IPS-NIHi7 (cell line): Measurements from ENCODE around the gene RNF141.

ENCODE experiments used
- DNase-seq: peaks from one replicate; pipeline ENCODE4 v3.0.0; 2012; ENCODE audit warnings: mixed read lengths; ENCODE audit errors: extremely low spot score

The RNF141 gene

DNA sequence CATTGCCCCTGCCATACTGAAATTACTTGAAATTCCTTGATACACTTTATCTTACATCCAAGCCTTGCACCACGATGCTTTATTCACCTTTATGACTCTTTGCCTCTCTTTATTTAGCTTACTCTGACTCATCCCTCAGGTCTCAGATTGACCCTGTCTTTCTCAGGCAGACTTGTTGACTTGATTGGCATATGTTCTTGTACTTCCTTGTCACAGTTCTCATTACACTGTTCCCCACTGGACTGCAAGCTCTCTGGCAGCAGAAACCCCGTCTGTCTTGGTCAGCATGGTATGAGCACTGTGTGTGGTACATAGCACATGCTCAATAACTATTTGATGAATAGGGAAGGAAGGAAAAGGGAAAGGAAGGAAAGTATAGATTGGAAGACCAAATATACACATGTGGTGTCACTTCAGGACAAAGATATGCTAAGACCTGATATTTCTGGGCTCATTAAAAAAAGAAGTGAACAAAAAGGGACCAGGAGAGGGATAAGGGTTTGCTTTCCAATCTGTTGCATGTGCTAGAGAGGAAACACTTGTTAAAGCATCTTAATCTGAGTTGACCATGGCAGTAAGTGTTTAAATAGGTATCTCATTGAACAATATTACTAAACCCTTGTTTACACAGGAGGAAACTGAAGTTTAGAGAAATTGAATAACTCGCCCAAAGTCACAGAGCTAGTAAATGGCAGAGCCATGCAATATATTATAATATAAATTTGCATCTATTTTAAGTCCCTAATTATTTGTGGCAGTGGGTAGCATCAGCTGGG lies 20.2 kb upstream of the RNF141 start:
- DNase-seq: no peak

DNA sequence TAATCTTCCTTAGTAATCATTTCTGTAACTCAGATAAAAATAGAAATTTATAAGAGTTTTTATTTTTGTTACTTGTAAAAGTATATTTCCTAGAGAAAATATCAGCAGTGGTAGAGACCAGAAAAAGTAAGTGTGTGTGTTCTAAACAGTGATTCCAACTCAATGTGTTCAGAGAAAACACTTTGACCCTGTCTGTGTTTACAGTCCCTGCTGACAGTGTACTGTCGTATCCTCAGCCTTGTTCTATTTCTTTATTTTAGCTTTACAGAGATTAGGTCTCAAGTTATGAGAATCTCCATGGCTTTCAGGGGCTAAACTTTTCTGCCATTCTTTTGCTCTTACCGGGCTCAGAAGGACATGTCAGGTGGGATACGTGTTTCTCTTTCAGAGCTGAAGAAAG lies 17.3 kb upstream of the RNF141 start:
- no peak for DNase-seq

DNA sequence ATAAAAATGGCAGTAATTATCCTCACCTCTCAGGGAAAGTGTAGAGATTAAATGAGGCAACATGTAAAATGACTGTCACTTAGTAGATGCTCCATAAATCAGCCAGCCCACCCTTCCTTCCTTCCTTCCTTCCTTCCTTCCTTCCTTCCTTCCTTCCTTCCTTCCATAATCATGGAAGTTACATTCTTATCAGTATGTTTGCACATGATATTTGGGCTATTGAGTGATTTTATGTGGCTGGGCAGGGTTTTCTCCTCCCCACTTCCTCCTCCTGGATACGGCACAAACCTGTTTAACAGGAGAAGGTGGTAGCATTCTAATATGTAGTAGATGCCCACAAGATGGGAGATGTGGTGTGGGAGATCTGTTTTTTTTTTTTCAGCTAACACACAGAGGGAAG lies 15.6 kb upstream of the RNF141 start:
- no peak for DNase-seq

DNA sequence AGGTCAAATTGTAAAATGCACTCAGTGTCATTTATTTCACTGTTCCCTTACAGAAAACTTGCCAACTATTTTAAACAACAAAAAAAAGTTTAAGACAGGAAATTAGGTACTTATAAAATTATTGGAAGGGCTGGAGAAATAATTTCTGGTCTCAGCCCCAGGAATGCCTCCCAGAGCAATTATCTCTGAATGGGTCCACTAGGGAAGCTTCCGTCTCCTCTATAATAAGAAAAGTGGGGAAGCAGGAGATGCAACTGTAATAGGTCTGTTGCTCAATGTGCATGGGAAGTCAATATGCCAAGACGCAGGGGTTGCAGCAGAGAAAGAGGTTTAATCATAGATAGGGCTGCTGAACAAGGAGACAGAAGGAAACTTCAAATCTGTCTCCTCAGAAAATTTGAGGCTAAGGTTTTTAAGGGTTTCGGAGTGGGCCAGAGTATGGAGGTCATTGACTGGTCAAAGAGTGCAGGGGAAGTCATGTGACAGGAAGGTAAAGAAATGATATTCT lies 10.9 kb upstream of the RNF141 start:
- DNase-seq: no peak

DNA sequence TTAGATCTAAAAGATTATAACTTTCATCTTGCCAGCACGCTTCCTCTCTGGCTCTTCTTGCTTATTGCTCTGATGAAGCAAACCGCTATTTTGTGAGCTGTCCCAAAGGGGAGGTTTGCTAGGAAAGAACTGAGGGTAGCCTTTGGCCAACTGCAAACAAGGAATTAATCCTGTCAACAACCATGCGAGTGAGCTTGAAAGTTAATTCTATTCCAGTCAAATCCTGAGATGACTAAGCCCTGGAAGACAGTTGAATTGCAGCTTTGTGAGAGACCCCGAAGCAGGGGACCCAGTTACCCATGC lies 10.3 kb upstream of the RNF141 start:
- no peak for DNase-seq

DNA sequence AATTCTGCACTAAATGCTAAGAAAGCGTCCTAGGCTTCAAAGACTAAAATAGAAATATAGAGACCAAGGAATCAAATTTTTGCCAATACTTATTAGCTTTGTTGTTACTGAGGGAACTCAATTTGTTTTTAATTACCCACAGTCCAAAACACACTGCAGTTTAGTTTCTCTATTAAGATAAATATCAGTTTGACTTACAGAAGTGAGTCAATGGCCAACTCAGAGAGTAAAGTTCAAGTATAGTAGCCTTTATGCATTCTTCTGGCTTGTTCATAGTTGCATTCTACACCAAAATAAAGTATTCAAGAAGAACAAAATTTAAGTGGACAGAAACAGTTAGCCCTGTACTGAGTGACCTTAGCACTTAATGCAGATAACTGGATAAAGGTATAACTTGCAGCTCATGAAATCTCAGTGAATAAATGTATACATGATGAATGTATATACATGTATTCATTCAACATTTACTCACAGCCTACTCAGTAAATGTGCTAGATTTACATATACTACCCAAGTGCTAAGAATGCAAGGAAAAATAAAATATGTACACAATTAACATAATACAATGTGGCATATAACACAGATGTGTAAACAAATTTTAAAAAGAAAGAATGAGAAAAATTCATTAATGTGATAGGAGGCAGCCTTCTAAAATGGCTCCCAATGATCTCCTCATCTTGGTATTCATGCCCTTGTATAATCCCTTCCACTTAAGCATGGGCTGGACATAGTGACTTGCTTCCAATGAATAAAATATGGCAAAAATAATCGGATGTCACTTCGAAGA lies 9.7 kb upstream of the RNF141 start:
- DNase-seq: no peak

DNA sequence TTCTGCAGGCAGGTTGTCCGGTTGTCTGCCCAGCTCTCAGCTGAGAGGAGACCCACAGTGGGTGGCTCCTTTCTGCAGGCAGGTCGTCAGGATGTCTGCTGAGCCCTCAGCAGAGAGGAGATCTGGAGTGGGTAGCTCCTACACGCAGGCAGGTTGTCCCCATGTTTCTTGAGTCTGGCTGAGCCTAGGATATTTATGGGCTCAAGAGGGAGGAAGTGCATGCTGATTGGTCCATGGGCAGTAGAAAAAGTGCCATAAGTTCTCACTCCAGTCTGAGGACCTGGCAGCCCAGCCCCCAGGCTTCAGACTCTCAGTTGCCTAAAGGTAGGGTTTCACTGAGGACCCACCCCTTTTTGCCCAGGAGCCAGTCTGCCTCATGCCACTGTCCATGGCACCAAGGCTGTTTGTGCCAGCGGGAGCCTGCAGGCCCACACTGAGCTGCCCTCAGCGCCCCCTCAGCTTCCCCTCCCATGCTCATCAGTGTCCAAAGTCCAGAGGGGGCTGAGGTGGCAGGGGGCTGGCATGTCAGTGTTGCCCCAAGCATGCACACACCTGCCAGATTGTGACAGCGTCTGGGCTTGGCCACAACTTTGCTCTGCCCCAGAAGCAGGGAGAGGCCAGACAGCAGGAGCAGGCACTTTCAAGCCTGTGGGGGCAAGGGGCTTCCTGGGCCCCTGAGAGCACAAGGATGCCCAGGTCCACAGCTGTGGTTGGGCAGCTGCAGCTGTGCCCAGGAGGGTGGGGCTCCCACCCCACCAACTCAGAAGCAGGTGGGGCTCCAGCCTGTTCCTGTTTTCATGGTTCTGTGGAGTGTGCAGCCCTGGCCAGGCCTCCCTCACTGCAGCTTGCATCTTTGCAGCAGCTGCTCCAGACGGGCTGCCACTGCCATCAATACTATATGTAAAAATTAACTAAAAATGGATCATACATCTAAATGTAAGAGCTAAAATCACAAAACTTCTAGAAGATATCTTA lies 3.8 kb upstream of the RNF141 start:
- no peak for DNase-seq

DNA sequence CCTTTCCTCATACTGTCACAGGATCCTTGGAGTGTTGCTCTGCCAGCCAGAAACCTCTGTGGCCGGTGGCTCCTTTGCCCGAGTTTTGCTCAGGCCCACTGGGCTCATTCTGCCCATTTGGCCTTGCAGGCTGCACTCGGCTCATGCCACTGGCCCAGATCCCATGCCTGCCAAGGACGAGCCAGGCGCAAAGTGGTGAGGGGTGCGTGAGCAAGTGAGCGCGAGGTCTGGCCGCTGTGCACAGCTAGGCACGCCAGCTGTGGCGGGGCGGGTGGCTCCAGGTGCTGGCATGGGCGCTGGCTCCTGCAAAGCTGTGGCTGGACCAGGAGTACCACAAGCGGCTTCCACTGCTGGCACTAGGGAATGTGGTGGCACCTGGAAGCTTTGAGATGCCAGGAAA lies 2.8 kb upstream of the RNF141 start:
- DNase-seq: no peak

DNA sequence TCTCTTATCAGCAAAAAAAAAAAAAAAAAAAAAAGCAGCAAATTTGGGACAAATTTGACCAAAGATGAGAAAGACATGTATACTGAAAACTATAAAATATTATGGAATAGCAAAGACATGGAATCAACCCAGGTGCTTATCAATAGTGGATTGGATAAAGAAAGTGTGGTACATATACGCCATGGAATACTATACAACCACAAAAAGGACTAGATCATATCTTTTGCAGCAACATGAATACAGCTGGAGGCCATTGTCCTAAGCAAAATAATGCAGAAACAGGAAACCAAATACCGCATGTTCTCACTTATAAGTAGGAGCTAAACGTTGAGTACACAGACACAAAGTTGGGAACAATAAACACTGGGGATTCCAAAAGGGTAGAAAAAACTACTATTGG lies 1.8 kb upstream of the RNF141 start:
- no peak for DNase-seq

DNA sequence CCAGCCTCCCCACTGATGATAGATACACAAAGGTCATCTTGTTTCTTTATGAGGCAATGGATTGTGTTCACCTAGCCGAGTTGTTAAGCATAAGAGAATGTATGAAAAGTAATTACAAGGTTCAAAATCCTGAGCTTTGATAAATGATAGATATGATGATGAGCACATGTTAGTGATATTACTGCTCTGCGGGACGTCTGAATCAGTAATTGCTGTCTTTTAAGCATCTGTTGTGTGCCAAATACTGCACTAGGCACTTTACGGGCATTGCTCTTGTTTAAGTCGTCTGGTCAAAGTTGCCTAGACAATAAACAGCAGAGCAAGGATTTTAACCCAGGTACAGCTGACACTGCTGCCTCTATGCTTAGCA lies 559 bp upstream of the RNF141 start:
- no peak for DNase-seq

DNA sequence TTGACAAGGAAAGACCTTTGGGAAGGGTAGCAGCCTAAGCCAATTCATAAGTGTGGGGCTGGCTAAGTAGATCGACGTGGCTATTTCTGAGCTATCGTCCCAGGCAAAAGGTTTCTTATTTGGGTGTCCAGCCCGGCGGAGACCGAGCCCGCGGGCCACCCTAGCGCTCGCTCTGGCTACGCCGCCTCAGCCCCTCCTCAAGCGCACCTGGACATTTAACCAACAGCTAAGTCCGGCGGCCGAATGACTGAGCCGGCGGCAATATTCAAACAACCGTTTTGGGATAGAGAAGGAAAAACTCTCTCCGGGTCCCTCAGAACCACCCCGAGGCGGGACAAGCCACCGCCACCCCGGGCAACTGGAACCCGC lies 457 bp downstream of the RNF141 start:
- DNase-seq: peak; percentile 46

DNA sequence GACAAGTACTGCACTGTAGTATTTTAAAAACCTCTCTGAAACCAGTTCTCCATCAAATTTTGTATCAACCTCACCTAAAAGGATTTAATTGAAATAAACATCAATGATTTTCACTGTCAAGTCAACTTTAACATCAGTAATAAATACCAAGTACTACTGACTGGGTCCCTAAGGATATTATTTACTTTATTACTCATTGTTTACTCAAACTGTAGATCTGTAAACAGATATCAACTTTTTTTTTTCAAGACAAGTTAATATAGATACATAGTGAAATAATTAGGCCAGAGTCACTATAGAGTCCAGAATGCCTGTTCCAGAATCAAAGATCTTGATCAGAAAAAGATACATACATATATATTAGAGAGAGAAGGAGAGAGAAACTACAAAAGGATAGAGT lies 1.6 kb downstream of the RNF141 start:
- DNase-seq: no peak

DNA sequence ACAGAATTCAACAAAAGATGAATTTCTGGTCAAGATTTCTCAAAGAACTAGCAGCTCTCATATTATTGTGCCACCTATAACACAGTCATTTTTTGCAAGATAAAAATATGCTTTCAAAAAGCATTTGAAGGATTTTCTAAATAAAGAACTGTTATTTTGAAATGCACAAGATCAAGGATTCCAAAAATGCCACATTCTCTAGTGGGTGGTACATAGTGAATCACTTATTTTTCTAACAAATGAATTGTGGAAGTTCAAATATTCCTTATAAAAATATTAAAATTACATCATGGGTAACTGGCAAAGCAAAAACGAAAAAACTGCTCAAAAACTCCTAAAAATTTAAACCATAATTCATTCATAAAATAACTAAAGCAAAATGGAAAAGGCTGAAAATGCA lies 2.1 kb downstream of the RNF141 start:
- no peak for DNase-seq

DNA sequence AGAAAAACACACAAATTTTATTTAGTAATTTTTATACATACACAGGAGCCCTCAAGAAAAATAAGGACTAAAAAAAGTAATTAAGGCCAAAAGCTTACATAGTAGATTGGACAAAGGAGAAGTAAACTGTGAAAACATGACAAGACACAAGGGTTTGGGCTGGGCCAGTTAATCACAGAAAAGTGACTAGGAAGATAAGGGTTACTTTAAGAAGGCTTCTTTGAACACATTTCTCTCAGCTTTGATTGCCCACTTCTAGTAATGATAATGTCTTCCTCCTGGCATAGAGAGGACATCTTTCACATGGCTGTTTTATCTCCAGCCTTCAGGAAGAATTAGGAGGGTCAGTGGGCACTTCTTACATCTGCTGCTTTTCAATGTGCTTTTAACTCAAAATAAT lies 3.4 kb downstream of the RNF141 start:
- no peak for DNase-seq

DNA sequence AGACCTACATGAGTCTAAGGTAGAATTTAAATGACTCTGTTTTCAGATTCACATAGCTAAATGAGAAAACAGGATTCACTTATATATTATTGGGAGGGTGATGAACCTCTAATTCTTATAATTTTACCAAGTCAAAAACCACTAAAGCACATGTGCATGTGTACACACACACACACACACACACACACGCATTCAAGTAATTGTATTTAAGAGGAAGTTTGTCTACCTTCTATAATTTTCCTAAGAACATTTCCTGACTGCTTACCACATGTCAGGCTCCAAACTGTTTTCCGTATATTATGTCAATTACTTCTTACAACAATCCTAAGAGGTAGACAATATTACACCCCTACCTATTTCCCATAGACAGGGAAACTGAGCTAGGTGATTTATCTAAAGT lies 6.7 kb downstream of the RNF141 start:
- DNase-seq: no peak

DNA sequence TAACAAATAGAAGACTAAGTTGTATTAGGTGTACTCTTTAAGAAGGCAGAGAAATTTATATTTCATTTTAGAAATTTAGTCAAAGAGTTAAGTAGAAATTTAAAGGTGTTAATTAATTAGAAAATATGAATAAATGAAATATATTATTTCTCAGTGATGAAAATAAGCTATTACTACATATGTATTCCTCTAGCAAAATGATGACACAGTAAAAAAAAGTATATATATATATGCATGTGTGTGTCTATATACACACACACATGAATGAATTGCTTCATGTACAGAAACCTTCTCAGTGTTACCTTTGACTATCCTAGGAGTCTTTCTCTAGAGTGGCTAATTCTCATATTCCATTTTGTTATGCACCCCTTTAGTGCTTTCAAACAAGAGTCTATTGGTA lies 7.7 kb downstream of the RNF141 start:
- no peak for DNase-seq

DNA sequence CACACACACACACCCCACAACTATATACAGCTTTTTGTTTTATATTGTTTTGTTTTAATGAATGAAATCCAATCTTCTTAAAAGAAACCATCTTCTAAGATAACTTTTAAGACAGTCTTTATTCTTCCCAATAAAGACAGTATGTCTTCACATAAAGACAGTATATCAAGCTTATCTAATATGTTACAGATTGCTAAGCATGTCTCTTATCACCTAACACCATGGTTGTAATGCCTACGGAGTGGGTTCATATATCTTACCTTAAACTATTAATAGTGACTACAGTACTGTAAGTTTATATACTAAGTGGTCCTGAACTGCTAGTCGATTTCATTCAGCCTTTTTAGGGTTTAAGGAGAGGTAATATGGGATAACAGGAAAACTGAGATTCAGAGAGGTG lies 8.5 kb downstream of the RNF141 start:
- no peak for DNase-seq

DNA sequence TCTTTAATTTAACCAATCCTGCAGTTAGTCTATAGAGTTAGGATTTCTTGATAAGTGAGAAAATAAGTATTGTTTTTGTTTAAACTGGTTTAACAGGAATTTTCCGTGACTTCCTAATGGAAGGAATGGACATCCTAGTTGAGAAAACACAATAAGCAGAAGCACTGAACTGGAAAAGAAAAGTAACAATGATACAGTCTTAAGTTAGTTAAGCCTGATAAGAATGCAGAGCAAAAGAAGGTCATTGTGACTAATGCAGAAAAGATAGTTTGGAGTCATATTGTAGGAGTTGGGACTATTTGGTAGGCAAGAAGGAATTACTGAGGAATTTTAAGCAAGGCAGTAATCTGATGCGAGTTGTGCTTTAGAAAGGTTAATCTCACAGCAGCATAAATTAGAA lies 11.7 kb downstream of the RNF141 start:
- DNase-seq: no peak

DNA sequence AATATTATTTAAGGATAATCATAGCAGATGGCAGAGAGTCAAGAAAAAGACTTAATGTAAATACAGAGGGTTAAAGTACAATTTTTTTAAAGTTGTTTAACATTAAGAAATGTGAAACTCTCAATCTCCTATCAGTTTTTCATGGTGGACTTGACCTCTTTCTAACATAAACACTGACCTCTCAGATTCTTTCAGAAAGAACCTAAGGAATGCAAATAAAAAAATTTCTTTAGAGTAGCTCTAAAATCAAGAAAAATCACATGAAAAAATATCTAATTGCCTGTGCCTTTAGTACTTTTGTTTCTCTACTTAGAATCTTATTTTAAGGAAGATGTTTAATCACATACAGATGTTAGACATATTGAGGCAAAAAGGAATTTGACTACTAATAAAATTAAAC lies 12.9 kb downstream of the RNF141 start:
- DNase-seq: no peak

DNA sequence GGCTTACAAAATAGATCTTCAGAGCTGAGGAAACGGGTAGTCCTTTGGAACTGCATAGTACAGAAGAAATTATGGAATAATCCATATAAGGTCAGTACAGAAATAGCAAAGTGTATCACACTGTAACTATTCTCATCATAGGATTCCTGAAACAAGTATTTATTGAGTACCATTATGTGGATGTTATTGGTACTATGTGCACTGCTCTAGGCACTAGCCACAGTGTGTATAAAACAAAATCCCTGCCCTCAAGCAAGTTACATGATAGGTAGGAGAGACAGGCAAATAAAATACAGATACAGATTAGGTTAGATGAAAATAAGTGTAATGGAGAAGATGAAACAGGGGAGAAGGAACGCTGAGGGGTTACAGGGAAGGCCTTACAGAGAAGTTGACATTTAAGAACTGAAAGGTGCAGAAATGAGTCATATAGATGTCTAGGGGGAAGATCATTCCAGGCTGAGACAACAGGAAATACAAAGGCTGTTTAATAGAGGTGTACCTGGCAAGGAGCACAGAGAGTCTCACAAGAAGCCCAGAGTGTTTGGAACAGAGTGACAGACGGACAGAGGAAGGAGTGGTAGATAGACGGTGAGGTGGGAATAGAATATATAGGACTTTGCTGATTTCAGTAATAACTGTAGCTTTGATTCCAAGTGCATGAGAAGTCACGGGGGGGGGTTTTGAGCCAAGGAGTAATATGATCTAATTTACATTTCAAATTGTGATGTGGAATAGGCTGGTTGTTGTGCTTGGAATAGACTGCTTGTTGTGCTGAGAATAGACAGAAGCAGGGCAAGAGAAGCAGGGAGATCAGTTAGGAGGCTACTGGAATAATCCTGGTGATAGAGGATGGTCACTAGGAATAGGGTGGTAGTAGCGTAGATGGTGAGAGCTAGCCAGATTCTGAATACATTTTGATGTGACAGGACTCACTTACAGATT lies 13.7 kb downstream of the RNF141 start:
- no peak for DNase-seq

DNA sequence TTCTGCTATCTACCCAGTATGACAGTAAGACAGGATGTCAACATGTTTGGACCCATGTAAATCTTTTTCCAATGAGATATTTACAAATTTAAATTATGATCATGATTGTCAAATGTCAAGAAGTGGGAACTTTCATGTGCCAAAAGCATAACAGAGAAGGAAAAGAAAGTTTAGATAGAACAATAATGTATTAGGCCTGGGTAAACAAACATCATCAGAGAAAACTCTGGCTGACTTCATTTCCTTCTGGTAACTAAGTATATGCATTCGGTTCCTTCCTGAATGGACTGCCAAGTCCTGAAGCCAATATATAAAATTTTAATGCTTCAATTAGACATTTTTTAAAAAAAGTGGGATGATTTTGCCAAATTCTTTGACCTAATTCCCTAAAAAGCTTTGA lies 16.5 kb downstream of the RNF141 start:
- DNase-seq: no peak
